Type B pancreatic cell (in vitro differentiated cells): Measurements from ENCODE around the gene ARHGEF16. TPM values are rescaled to one million over a fixed set of nuclear protein-coding genes. Genes with fewer than 3 reads are reported as not detected.

Source experiments
- DNase-seq: peaks from one replicate; pipeline ENCODE4 v3.0.0; 2021; ENCODE audit warnings: mixed read lengths; ENCODE audit not compliant: unreplicated experiment; ENCODE audit errors: extremely low spot score
- H3K27ac Mint-ChIP-seq: 2 replicates; pipeline ENCODE4 v1.8.0; 2021; ENCODE audit warnings: mild to moderate bottlenecking, mixed read lengths
- H3K27me3 Mint-ChIP-seq: 2 replicates; pipeline ENCODE4 v1.8.0; 2021; ENCODE audit warnings: mixed read lengths
- H3K36me3 Mint-ChIP-seq: 2 replicates; pipeline ENCODE4 v1.8.0; 2021; ENCODE audit warnings: mixed read lengths
- H3K4me1 Mint-ChIP-seq: one replicate; pipeline ENCODE4 v1.8.0; 2021; ENCODE audit warnings: mixed read lengths; ENCODE audit not compliant: unreplicated experiment
- H3K4me3 Mint-ChIP-seq: 2 replicates; pipeline ENCODE4 v1.8.0; 2021; ENCODE audit warnings: mild to moderate bottlenecking, mixed read lengths
- H3K9me3 Mint-ChIP-seq: 2 replicates; pipeline ENCODE4 v1.8.0; 2021; ENCODE audit warnings: mixed read lengths
- CTCF ChIP-seq: fragments of 200-600 bp; sonication (generic); conservative IDR thresholded peaks from 2 replicates; pipeline ENCODE4 v1.5.0; 2021; ENCODE audit warnings: antibody characterized with exemption, mild to moderate bottlenecking
- total RNA-seq: library from RNA; stranded (reverse); gene quantifications from 2 replicates; pipeline ENCODE4 v1.2.1, GENCODE V29; 2021; ENCODE audit warnings: low replicate concordance

The ARHGEF16 gene
- total RNA-seq, 1 donor from 2014 or later: 16.1 TPM

GRCh38 chr1:3433076-3433475 lies 21.4 kb upstream of the ARHGEF16 start:
- Mint-ChIP-seq H3K27ac (no peak overlapping the region), H3K27me3 (no peaks in the 10 kb centered on the region), H3K9me3 (no peaks in the 10 kb centered on the region), H3K4me1 (peaks cover 5% of the 10 kb centered on the region), H3K36me3 (no peaks in the 10 kb centered on the region), H3K4me3 (no peak overlapping the region)
- TF ChIP-seq CTCF: no peak
- DNase-seq: no peak

DNA sequence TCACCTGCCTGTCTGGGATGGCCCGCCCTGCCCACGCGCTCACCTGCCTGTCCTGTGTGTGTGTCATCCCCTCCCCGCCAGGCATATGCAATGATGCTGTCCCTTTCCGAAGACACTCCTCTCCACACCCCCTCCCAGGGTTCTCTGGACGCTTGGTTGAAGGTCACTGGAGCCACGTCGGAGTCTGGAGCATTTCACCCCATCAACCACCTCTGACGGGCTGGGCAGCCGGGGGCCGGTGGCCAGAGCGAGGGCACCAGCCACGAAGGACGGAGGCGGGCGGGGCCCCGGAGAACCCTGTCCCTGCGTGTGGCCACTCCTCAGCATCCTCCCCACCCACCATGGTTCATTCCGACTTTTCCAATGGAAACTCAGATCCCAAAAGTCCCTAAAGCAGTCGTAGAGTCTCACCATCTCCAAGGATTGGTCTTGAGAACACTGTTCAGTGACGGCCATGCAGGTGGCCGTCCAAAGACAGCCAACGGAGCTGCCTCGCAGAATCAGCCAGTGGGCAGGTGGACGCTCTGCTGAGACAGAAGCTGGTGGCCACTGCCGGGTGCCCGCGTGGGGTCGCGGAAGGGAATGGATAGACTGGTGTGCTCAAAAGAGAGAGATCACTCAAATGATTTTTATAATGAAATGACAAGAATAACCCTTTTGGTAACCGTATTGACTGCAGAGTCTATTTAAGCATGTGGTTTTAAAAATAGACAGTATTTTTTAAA lies 20.7 kb upstream of the ARHGEF16 start:
- no peak for TF ChIP-seq CTCF
- no peaks in the 10 kb centered on the region for H3K36me3 Mint-ChIP-seq
- H3K4me1 Mint-ChIP-seq: peaks cover 5% of the 10 kb centered on the region
- H3K27ac Mint-ChIP-seq: no peak overlapping the region
- H3K9me3 Mint-ChIP-seq: no peaks in the 10 kb centered on the region
- H3K27me3 Mint-ChIP-seq: no peaks in the 10 kb centered on the region
- no peak for DNase-seq
- no peak overlapping the region for H3K4me3 Mint-ChIP-seq

DNA sequence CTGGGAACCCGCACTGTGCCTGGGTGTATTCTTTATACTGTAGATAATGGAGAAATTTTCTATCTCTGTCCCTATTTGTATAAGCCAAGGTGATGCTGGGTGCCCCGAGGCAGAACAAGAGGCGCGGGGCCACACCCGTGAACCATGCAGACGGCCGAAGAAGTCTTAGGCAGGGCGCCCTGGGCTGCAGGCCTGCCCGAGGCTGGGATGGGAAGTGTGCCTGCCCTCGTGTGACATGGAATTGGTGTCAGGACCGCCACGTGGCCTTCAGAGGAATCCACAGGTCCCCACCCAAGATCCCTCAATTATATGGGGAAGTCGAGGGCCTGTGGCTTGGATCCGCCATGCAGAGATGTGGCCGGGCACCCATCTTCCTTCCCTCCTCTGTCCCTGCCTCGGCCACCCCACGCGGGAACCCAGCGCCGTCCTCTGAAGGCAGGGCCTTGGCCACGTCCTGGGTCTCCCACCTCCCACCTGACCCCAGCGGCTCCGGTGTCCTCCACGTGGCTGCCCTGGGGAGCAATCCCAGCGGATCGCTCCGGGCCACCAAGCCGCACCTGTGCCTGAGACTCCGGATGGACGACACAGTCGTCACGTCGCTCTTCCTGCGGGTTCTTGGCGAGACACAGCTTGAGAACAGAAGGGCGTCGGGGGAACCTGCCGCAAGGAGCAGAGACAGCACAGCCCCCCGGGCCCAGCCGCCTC lies 19.9 kb upstream of the ARHGEF16 start:
- DNase-seq: no peak
- Mint-ChIP-seq H3K4me1 (peaks cover 5% of the 10 kb centered on the region), H3K4me3 (no peak overlapping the region), H3K36me3 (no peaks in the 10 kb centered on the region), H3K27ac (no peak overlapping the region), H3K27me3 (no peaks in the 10 kb centered on the region), H3K9me3 (no peaks in the 10 kb centered on the region)
- no peak for TF ChIP-seq CTCF

GRCh38 chr1:3435666-3436065 lies 18.8 kb upstream of the ARHGEF16 start:
- no peaks in the 10 kb centered on the region for H3K9me3 Mint-ChIP-seq
- TF ChIP-seq CTCF: no peak
- no peaks in the 10 kb centered on the region for H3K36me3 Mint-ChIP-seq
- no peak overlapping the region for H3K4me3 Mint-ChIP-seq
- peaks cover 12% of the 10 kb centered on the region for H3K4me1 Mint-ChIP-seq
- H3K27ac Mint-ChIP-seq: no peak overlapping the region
- no peak for DNase-seq
- no peaks in the 10 kb centered on the region for H3K27me3 Mint-ChIP-seq

- TF ChIP-seq CTCF: no peak
- Mint-ChIP-seq H3K4me1 (peaks cover 16% of the 10 kb centered on the region), H3K27ac (no peak overlapping the region), H3K4me3 (no peak overlapping the region), H3K36me3 (no peaks in the 10 kb centered on the region), H3K27me3 (peaks cover 5% of the 10 kb centered on the region), H3K9me3 (no peaks in the 10 kb centered on the region)
- no peak for DNase-seq
Observed at GRCh38 chr1:3436451-3436850, 18.0 kb upstream of the ARHGEF16 start.
